Upper lobe of right lung (tissue), 1 donor: ENCODE data around the gene MTFP1. TPM values are rescaled to one million over a fixed set of nuclear protein-coding genes. Genes with fewer than 3 reads are reported as not detected.

Source experiments
- ATAC-seq: fragments of 200-7000 bp; cut with Tn5 transposase; one replicate; pipeline ENCODE4 v1.9.1; 2020; ENCODE audit warnings: mild to moderate bottlenecking, moderate library complexity
- DNase-seq: peaks from one replicate; pipeline ENCODE4 v3.0.0-alpha.2; 2020
- H3K27ac ChIP-seq: fragments of 200-600 bp; one replicate; pipeline ENCODE4 v1.8.0; 2022
- H3K27me3 ChIP-seq: fragments of 200-600 bp; one replicate; pipeline ENCODE4 v1.8.0; 2022; ENCODE audit warnings: mild to moderate bottlenecking
- H3K36me3 ChIP-seq: fragments of 200-600 bp; one replicate; pipeline ENCODE4 v1.8.0; 2022
- H3K4me1 ChIP-seq: fragments of 200-600 bp; one replicate; pipeline ENCODE4 v1.8.0; 2022
- H3K4me3 ChIP-seq: fragments of 200-600 bp; one replicate; pipeline ENCODE4 v1.8.0; 2022; ENCODE audit warnings: mild to moderate bottlenecking
- H3K9me3 ChIP-seq: fragments of 200-600 bp; one replicate; pipeline ENCODE4 v1.8.0; 2022
- CTCF ChIP-seq: fragments of 200-600 bp; IDR thresholded peaks from one replicate; pipeline ENCODE4 v1.8.0; 2022; ENCODE audit warnings: antibody characterized with exemption
- intact Hi-C: fragments of 100-400 bp; cut with DNase I; formaldehyde crosslinking; loops from one replicate; pipeline ENCODE4 v1.11.0; 2022
- total RNA-seq: library from RNA; stranded (reverse); fragmentation: NEBNext Ultra II Directional; extraction: Animal tissue kit (Norgen Biotek cat#: 25700); gene quantifications from one replicate; pipeline ENCODE4 v1.2.1, GENCODE V29; 2021
- donor health status: DM: no; HTN: yes; CAD: no; lungs with severe emphysema.

Gene MTFP1
- total RNA-seq, 1 donor from 2014 or later = 11.3 TPM

- no peak overlapping the region for H3K4me3 ChIP-seq
- H3K4me1 ChIP-seq = no peaks in the 10 kb centered on the region
- TF ChIP-seq CTCF = no peak
- no peaks in the 10 kb centered on the region for H3K27me3 ChIP-seq
- H3K36me3 ChIP-seq = peaks cover 39% of the 10 kb centered on the region
- DNase-seq (no peak), ATAC-seq (no peak)
- H3K9me3 ChIP-seq = no peaks in the 10 kb centered on the region
- intact Hi-C loops = no loop called here
- no peak overlapping the region for H3K27ac ChIP-seq
Measured at GRCh38 chr22:30413745-30414524, 11.6 kb upstream of the MTFP1 start.

GRCh38 chr22:30414525-30415047 lies 11.0 kb upstream of the MTFP1 start:
- TF ChIP-seq CTCF = no peak
- no peak for DNase-seq
- Histone ChIP-seq H3K27ac (no peak overlapping the region), H3K4me3 (no peak overlapping the region), H3K9me3 (no peaks in the 10 kb centered on the region), H3K36me3 (peaks cover 40% of the 10 kb centered on the region), H3K27me3 (no peaks in the 10 kb centered on the region), H3K4me1 (no peaks in the 10 kb centered on the region)
- no peak for ATAC-seq
- intact Hi-C loops = no loop called here

GRCh38 chr22:30416403-30416802 lies 9.2 kb upstream of the MTFP1 start:
- peaks cover 36% of the 10 kb centered on the region for H3K36me3 ChIP-seq
- H3K4me1 ChIP-seq = no peaks in the 10 kb centered on the region
- no peaks in the 10 kb centered on the region for H3K27me3 ChIP-seq
- ATAC-seq (no peak), DNase-seq (no peak)
- intact Hi-C loops = no loop called here
- H3K4me3 ChIP-seq = no peak overlapping the region
- TF ChIP-seq CTCF = no peak
- no peaks in the 10 kb centered on the region for H3K9me3 ChIP-seq
- no peak overlapping the region for H3K27ac ChIP-seq

- no peaks in the 10 kb centered on the region for H3K9me3 ChIP-seq
- DNase-seq = no peak
- H3K4me3 ChIP-seq = no peak overlapping the region
- intact Hi-C loops = no loop called here
- peaks cover 2% of the 10 kb centered on the region for H3K4me1 ChIP-seq
- H3K27ac ChIP-seq = no peak overlapping the region
- no peak for ATAC-seq
- peaks cover 36% of the 10 kb centered on the region for H3K36me3 ChIP-seq
- TF ChIP-seq CTCF = no peak
- H3K27me3 ChIP-seq = no peaks in the 10 kb centered on the region
Measured at GRCh38 chr22:30416837-30417236, 8.7 kb upstream of the MTFP1 start.

- Histone ChIP-seq H3K27ac (no peak overlapping the region), H3K4me1 (peaks cover 28% of the 10 kb centered on the region), H3K4me3 (no peak overlapping the region), H3K27me3 (no peaks in the 10 kb centered on the region), H3K9me3 (no peaks in the 10 kb centered on the region), H3K36me3 (peaks cover 32% of the 10 kb centered on the region)
- DNase-seq (no peak), ATAC-seq (no peak)
- intact Hi-C loops = no loop called here
- TF ChIP-seq CTCF = no peak
Measured at GRCh38 chr22:30420347-30421125, 5.0 kb upstream of the MTFP1 start.
